ENCODE data around the gene CD74.
"Not testable (repeated sequence)": the region's sequence is repeated elsewhere in the genome, so short reads cannot be mapped to it uniquely, and the experiment has no call there.

Gene CD74

GRCh38 chr5:150422075-150422474, 9.4 kb upstream of the CD74 start:
- in situ Hi-C loops (cut with HindIII; ENCODE audit: low sequenced_read_pairs), result loop anchor here (5.0 kb wide), 1 partner anchor 35 kb away; no protein-coding TSS in a partner anchor

GRCh38 chr5:150419630-150420270, 7.0 kb upstream of the CD74 start:
- no peak for TF ChIP-seq CTCF (IDR thresholded peaks at IDR 0.05; ENCODE audit: low read depth, low read length, missing control alignments)
- in situ Hi-C loops (cut with HindIII; ENCODE audit: low sequenced_read_pairs), result loop anchor here (5.0 kb wide), 1 partner anchor 32 kb away; no protein-coding TSS in a partner anchor
- DNase-seq (ENCODE audit: low read depth), result no peak
- H3K4me3 ChIP-seq (ENCODE audit: low read depth, low read length), result no peak overlapping the region

More at GRCh38 chr5:150422075-150422474, 9.4 kb upstream of the CD74 start:
- H3K4me3 ChIP-seq (ENCODE audit: low read depth, low read length), result no peak overlapping the region
- no peak for DNase-seq (ENCODE audit: low read depth)
- TF ChIP-seq CTCF (IDR thresholded peaks at IDR 0.05; ENCODE audit: low read depth, low read length, missing control alignments), result no peak

- H3K4me3 ChIP-seq (ENCODE audit: low read depth, low read length); DNase-seq (ENCODE audit: low read depth); in situ Hi-C loops (cut with HindIII; ENCODE audit: low sequenced_read_pairs): not testable (repeated sequence)
Observed at GRCh38 chr5:150413902-150414790, 1.4 kb upstream of the CD74 start.

GRCh38 chr5:150413176-150413901, 629 bp upstream of the CD74 start:
- no peak for TF ChIP-seq CTCF (IDR thresholded peaks at IDR 0.05; ENCODE audit: low read depth, low read length, missing control alignments)
- in situ Hi-C loops (cut with HindIII; ENCODE audit: low sequenced_read_pairs), result no loop called here
- DNase-seq (ENCODE audit: low read depth), result no peak
- H3K4me3 ChIP-seq (ENCODE audit: low read depth, low read length), result no peak overlapping the region

GRCh38 chr5:150411245-150411979, 1.3 kb downstream of the CD74 start:
- no peak for DNase-seq (ENCODE audit: low read depth)
- H3K4me3 ChIP-seq (ENCODE audit: low read depth, low read length), result no peak overlapping the region
- no peak for TF ChIP-seq CTCF (IDR thresholded peaks at IDR 0.05; ENCODE audit: low read depth, low read length, missing control alignments)
- in situ Hi-C loops (cut with HindIII; ENCODE audit: low sequenced_read_pairs), result no loop called here

- no peak overlapping the region for H3K4me3 ChIP-seq (ENCODE audit: low read depth, low read length)
- in situ Hi-C loops (cut with HindIII; ENCODE audit: low sequenced_read_pairs), result no loop called here
Observed at GRCh38 chr5:150410524-150411244, 2.0 kb downstream of the CD74 start.

More at GRCh38 chr5:150410524-150411244, 2.0 kb downstream of the CD74 start:
- DNase-seq (ENCODE audit: low read depth), result peak; percentile 68
- TF ChIP-seq CTCF (IDR thresholded peaks at IDR 0.05; ENCODE audit: low read depth, low read length, missing control alignments), result no peak
